Endothelial cell of umbilical vein (primary cell): ENCODE results near the gene LCT. TPM values are rescaled to one million over a fixed set of nuclear protein-coding genes. Genes with fewer than 3 reads are reported as not detected.

Source experiments
- BruUV-seq: library from RNA; stranded (reverse); fragments of 400-500 nt; replicated peaks from 2 replicates; lab custom pipeline; 2021; lab: Mats Ljungman, UMichigan
- CTCF ChIA-PET: fragments of 300-600, 350-600 bp; sonication (Branson Sonifier 250); formaldehyde crosslinking; loops from one replicate; lab custom pipeline; 2021; ENCODE audit warnings: antibody characterized with exemption, inconsistent platforms; lab: Charles Lee
- POLR2A ChIA-PET: fragments of 300-600, 350-600 bp; sonication (Branson Sonifier 250); formaldehyde crosslinking; loops from one replicate; lab custom pipeline; 2021; ENCODE audit warnings: antibody characterized with exemption, inconsistent platforms; lab: Charles Lee
- DNase-seq: peaks from one replicate; pipeline ENCODE4 v3.0.0-alpha.2; 2011; ENCODE audit warnings: low read depth, low spot score
- FAIRE-seq: peaks from 2 replicates; lab custom pipeline; 2011; peaks lifted over from hg19 to GRCh38; lab: Jason Lieb, UNC
- H2AFZ ChIP-seq: 2 replicates; pipeline ENCODE4 v1.6.0; 2012; ENCODE audit warnings: low read depth, low read length, control low read depth, inconsistent platforms
- H3K27ac ChIP-seq: 2 replicates; pipeline ENCODE4 v1.5.1; 2011; ENCODE audit warnings: low read depth, mild to moderate bottlenecking, control low read depth, low read length, moderate library complexity; ENCODE audit not compliant: insufficient read depth
- H3K27me3 ChIP-seq, 2 experiments: 2 replicates each; pipeline versions ENCODE4 v1.6.0 to v1.6.1; 2011; ENCODE audit warnings: low read length in 2 of 2, mixed read lengths in 1 of 2; ENCODE audit not compliant: control insufficient read depth in 2 of 2, insufficient read depth in 2 of 2
- H3K36me3 ChIP-seq, 2 experiments: 2 replicates in 1 of 2; 3 replicates in 1 of 2; pipeline ENCODE4 v1.5.1; 2011; ENCODE audit warnings: low read length in 2 of 2, mild to moderate bottlenecking in 1 of 2, moderate library complexity in 1 of 2; ENCODE audit not compliant: control insufficient read depth in 2 of 2, insufficient read depth in 2 of 2; ENCODE audit errors: extremely low read depth in 1 of 2
- H3K4me1 ChIP-seq: 3 replicates; pipeline ENCODE4 v1.5.1; 2011; ENCODE audit warnings: mild to moderate bottlenecking, low read length; ENCODE audit not compliant: control insufficient read depth, insufficient read depth; ENCODE audit errors: extremely low read depth
- H3K4me2 ChIP-seq: 2 replicates; pipeline ENCODE4 v1.6.1; 2011; ENCODE audit warnings: low read length, control low read depth, mixed read lengths; ENCODE audit not compliant: insufficient read depth
- H3K4me3 ChIP-seq, 3 experiments: fragments of 200-600 bp in 1 of 3; sonication (generic), shearing (Covaris generic) in 1 of 3; replicated peaks in 1 of 3; 2 replicates each; pipeline ENCODE4 v1.5.1; 2011 to 2016; ENCODE audit warnings: control low read depth in 3 of 3, low read length in 3 of 3, mild to moderate bottlenecking in 2 of 3, inconsistent platforms in 1 of 3, low read depth in 1 of 3, moderate library complexity in 1 of 3; ENCODE audit not compliant: insufficient read depth in 1 of 3
- H3K79me2 ChIP-seq: 2 replicates; pipeline ENCODE4 v1.6.0; 2012; ENCODE audit warnings: low read length, inconsistent platforms; ENCODE audit not compliant: control insufficient read depth, insufficient read depth
- H3K9ac ChIP-seq: replicated peaks from 2 replicates; pipeline ENCODE3; 2011; ENCODE audit warnings: low read length, control low read depth; ENCODE audit not compliant: insufficient read depth; ENCODE audit errors: extremely low read depth
- H3K9me1 ChIP-seq: replicated peaks from 3 replicates; pipeline ENCODE4 v1.6.0; 2011; ENCODE audit warnings: mild to moderate bottlenecking, low read length; ENCODE audit not compliant: control insufficient read depth, insufficient read depth; ENCODE audit errors: extremely low read depth
- H3K9me3 ChIP-seq: replicated peaks from 2 replicates; pipeline ENCODE4 v1.5.1; 2012; ENCODE audit warnings: low read length, inconsistent platforms; ENCODE audit not compliant: control insufficient read depth, insufficient read depth
- H4K20me1 ChIP-seq: replicated peaks from 2 replicates; pipeline ENCODE3; 2011; ENCODE audit warnings: mild to moderate bottlenecking, low read length; ENCODE audit not compliant: control insufficient read depth, insufficient read depth; ENCODE audit errors: extremely low read depth
- CTCF ChIP-seq, 2 donors: IDR thresholded peaks; 1 replicate in 1 of 2; 2 replicates in 1 of 2; pipeline ENCODE4 v1.5.1; 2011; ENCODE audit warnings: low read length in 2 of 2, mild to moderate bottlenecking in 2 of 2, moderate library complexity in 2 of 2, control low read depth in 1 of 2, inconsistent platforms in 1 of 2, low read depth in 1 of 2; ENCODE audit not compliant: insufficient read depth in 1 of 2; ENCODE audit errors: extremely low read depth in 1 of 2
- EZH2 ChIP-seq: IDR thresholded peaks from 2 replicates; pipeline ENCODE4 v1.6.1; 2012; ENCODE audit warnings: borderline replicate concordance, low read depth, mild to moderate bottlenecking, moderate library complexity, low read length, inconsistent platforms; ENCODE audit not compliant: severe bottlenecking
- FOS ChIP-seq: IDR thresholded peaks from 2 replicates; pipeline ENCODE4 v1.6.1; 2011; ENCODE audit warnings: mild to moderate bottlenecking, low read length, moderate library complexity, borderline replicate concordance; ENCODE audit not compliant: insufficient read depth
- GATA2 ChIP-seq: IDR thresholded peaks from 2 replicates; pipeline ENCODE4 v1.7.0; 2011; ENCODE audit warnings: low read depth, mild to moderate bottlenecking, moderate library complexity, mixed read lengths, low read length; ENCODE audit not compliant: insufficient read length, insufficient read depth
- JUN ChIP-seq: IDR thresholded peaks from 2 replicates; pipeline ENCODE4 v1.6.1; 2011; ENCODE audit warnings: borderline replicate concordance, low read depth; ENCODE audit not compliant: insufficient read length, insufficient read depth
- MYC ChIP-seq: IDR thresholded peaks from one replicate; pipeline ENCODE4 v1.6.1; 2011; ENCODE audit warnings: mild to moderate bottlenecking, low read depth, low read length
- POLR2A ChIP-seq: IDR thresholded peaks from 2 replicates; pipeline ENCODE4 v1.6.1; 2012; ENCODE audit warnings: low read depth, mild to moderate bottlenecking, control low read depth, low read length
- POLR2AphosphoS5 ChIP-seq: IDR thresholded peaks from 2 replicates; pipeline ENCODE4 v1.6.1; 2012; ENCODE audit warnings: low read depth, mild to moderate bottlenecking, control low read depth, low read length, moderate library complexity; ENCODE audit not compliant: insufficient read depth
- dilution Hi-C: fragments of 300-500 bp; cut with MboI; formaldehyde crosslinking; loops from one replicate; pipeline ENCODE4 v1.15.0; 2019; ENCODE audit warnings: low sequenced_read_pairs; ENCODE audit not compliant: extremely low pct_ligation_motif_present
- intact Hi-C: fragments of 100-400 bp; cut with micrococcal nuclease; formaldehyde crosslinking; loops from one replicate; pipeline ENCODE4 v1.10.0; 2022
- polyA plus RNA-seq, 4 experiments: library from polyadenylated mRNA; depleted of rRNA in 3 of 4; stranded (reverse) in 3 of 4; unstranded in 1 of 4; fragments of >200 nt; gene quantifications; 2 replicates each; pipeline versions ENCODE4 v1.2.1 to v1.2.3, GENCODE V29; 2011 to 2012; ENCODE audit warnings: missing spikeins in 1 of 4
- total RNA-seq: library from RNA; stranded (reverse); gene quantifications from 2 replicates; pipeline ENCODE4 v1.2.3, GENCODE V29; 2021
- TF ChIP-seq, protein P1 (sequence below): IDR thresholded peaks from 2 replicates; pipeline ENCODE4 v1.6.1; 2011; ENCODE audit not compliant: insufficient read depth, insufficient read length

The LCT gene
- total and polyA plus RNA-seq, 2 donors (not counting 3 experiments of a cell fraction or from before 2014, with no cell fraction given), result 0.07 TPM; not detected in 1

DNA sequence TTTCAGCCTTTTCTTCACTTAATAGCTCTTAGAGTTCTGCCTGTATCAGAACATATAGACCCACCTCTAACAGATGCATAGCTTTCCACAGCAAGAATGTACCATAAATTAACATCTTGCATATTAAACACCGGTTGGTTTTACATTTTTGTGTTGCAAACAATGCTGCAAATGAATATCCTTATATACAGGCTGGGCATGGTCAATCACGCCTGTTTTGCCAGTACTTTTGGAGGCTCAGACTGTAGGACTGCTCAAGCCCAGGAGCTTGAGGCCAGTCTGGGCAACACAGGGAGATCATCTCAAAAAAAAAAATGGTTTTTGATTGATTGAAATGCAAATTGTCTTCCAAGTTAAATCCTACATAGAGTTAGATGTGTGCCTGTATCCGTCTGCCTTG, 1.5 kb upstream of the LCT start:
- Histone ChIP-seq H3K4me1 (peaks cover 8% of the 10 kb centered on the region), H3K27me3 (no peaks in the 10 kb centered on the region), H3K9ac (no peak overlapping the region), H3K4me2 (no peak overlapping the region), H2AFZ (no peak overlapping the region), H3K9me1 (no peaks in the 10 kb centered on the region), H4K20me1 (no peaks in the 10 kb centered on the region), H3K4me3 (no peak overlapping the region), H3K9me3 (no peaks in the 10 kb centered on the region), H3K27ac (no peak overlapping the region), H3K36me3 (no peaks in the 10 kb centered on the region), H3K79me2 (no peaks in the 10 kb centered on the region)
- ChIA-PET POLR2A (no interaction called here), CTCF (no interaction called here)
- DNase-seq (no peak), FAIRE-seq (no peak)
- no TSS peak for BruUV-seq
- TF ChIP-seq GATA2, result no peak
- TF ChIP-seq POLR2AphosphoS5, result no peak
- no peak for TF ChIP-seq EZH2
- no peak for TF ChIP-seq MYC
- TF ChIP-seq CTCF (IDR thresholded peaks at IDR 0.05; ENCODE audit: extremely low read depth in 1 of 2, insufficient read depth in 1 of 2, low read depth in 1 of 2, low read length in 2 of 2), result no peak
- no peak for TF ChIP-seq POLR2A
- no peak for TF ChIP-seq FOS
- no peak for TF ChIP-seq JUN
- TF ChIP-seq, protein P1, sequence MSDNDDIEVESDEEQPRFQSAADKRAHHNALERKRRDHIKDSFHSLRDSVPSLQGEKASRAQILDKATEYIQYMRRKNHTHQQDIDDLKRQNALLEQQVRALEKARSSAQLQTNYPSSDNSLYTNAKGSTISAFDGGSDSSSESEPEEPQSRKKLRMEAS, result no peak
- intact Hi-C loops (no loop called here), dilution Hi-C loops (no loop called here)
